Posterior vena cava (tissue), 2 donors: ENCODE measurements around the gene NR2C2AP. TPM values are rescaled to one million over a fixed set of nuclear protein-coding genes. Genes with fewer than 3 reads are reported as not detected.

Experiments
- DNase-seq: peaks from one replicate; pipeline ENCODE4 v3.0.0-alpha.2; 2020; ENCODE audit warnings: low spot score
- intact Hi-C, 2 donors: fragments of 100-400 bp; cut with DNase I; formaldehyde crosslinking; loops; one replicate each; pipeline versions ENCODE4 v1.14.1 to v1.14.2; 2022 to 2023
- long read RNA-seq, 2 donors: library from polyadenylated mRNA; unstranded; transcript quantifications; one replicate each; pipeline ENCODE4 v2.0.0, GENCODE V29; 2020 to 2021
- total RNA-seq, 2 donors: library from RNA; stranded (reverse); fragmentation: NEBNext Ultra II Directional; extraction: Animal tissue kit (Norgen Biotek cat#: 25700); gene quantifications; one replicate each; pipeline ENCODE4 v1.2.1, GENCODE V29; 2021
- donor health status: DM: yes; HTN: yes; CAD: no.
- donor health status: DM: yes; HTN: yes; CAD: no.

The NR2C2AP gene, protein sequence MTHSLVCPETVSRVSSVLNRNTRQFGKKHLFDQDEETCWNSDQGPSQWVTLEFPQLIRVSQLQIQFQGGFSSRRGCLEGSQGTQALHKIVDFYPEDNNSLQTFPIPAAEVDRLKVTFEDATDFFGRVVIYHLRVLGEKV
- 10 to 100 TPM in 1 of 2 donors, 1 to 10 TPM in 1; 9.3 to 14.8 TPM for total RNA-seq
- long read RNA-seq, donor 1, partial matches to known transcripts, result 0 of 1 reads
- long read RNA-seq, donor 1, other reads (novel, unspliced or antisense), result 0 of 1 reads
- long read RNA-seq, donor 2, transcript NR2C2AP-201 (5 exons, 1,293 nt), result major isoform, 21 of 46 reads
- long read RNA-seq, donor 2, partial matches to known transcripts, result 9 of 46 reads
- long read RNA-seq, donor 2, other reads (novel, unspliced or antisense), result 9 of 46 reads

DNA sequence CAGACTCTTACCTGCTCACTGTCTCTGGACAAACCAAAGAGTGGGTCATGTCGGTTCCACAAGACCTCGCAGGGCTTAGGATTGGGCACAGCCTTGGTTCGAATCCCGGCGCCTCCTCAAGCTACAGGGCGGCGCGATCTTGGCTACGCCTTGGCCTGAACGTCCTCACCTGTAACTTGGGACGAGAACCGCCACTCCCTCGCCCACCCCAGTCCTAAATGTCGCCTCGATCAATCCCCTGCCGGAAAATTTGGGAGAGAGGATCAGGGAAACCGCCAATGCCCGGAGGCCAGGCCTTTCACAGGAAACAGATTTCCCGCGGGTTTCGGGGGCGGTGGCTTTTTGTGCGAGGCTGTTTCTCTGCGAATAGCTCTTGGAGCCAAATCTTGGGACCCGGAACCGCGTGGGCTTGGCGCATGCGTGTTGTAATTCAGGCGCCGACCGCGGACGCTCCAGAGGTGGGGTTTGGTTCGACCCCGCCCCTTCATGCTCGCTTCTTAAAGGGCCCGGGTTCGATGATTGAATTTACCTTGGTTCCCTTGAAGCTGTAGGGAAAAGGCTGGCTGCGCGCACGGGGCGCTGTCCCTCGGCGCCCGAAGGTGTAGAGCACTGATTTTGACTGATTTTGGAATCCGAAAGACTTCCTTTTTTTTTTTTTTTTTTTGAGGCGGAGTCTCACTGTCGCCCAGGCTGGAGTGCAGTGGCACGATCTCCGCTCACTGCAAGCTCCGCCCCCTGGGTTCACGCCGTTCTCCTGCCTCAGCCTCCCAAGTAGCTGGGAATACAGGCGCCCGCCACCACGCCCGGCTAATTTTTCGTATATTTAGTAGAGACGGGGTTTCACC, at the start of gene NR2C2AP:
Gene NR2C2AP (minus strand): TSS at position 403 of the 845 bp plus-strand sequence. CDS start 354 bp downstream, at position 49.
- intact Hi-C loops, result no loop called here
- DNase-seq, result peak; percentile 98

DNA sequence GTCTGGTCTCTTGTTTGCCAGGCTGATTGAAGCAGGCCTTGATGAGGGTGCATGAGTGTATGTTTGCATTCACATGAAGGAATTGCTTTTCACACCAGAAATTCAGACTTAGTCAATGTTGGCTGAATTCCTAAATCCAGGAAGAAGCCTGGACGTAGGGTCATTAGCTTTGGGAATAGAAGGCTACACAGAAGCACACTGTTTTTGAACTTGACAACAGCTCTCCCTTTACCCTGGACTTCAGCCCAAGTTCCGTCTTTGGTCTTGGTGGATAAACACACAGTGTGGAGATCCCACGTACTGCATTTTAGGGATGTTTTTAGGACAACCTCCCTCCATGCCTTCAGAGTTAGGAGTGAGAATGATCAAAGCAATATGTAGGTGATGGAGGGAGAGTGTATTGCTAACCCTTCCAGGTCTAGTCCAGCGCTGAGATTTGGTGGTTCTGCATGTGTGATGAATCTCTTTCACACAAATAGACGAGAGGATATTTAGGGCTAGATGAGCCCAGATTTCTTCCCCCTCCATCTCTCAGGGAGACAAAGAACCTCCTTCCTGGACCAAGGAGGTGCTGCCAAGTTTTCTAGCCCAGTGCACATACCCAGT, 47.1 kb upstream of the NR2C2AP start:
- intact Hi-C loops, result no loop called here
- no peak for DNase-seq

DNA sequence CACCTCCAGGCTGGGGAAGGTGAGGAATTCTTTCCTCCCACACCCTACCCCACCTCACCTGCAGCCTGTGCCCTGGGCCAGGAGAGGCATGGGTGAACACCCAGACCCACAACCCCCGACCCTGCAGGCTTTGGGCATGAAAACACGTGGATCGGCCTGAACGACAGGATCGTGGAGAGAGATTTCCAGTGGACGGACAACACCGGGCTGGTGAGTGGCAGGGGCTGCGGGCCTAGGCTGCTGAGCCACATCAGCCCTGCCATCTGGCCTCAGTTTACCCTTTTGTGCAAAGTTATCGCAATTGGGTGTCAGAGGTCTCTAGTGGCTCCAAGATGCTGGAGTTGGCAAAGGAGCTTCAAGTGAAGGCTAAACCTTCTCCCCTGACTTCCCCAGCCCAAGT, 37.3 kb upstream of the NR2C2AP start:
- intact Hi-C loops, result loop anchor here in 1 of 2 donors (1.0 kb wide), 1 partner anchor 42 kb away; no protein-coding TSS in a partner anchor
- DNase-seq, result no peak

DNA sequence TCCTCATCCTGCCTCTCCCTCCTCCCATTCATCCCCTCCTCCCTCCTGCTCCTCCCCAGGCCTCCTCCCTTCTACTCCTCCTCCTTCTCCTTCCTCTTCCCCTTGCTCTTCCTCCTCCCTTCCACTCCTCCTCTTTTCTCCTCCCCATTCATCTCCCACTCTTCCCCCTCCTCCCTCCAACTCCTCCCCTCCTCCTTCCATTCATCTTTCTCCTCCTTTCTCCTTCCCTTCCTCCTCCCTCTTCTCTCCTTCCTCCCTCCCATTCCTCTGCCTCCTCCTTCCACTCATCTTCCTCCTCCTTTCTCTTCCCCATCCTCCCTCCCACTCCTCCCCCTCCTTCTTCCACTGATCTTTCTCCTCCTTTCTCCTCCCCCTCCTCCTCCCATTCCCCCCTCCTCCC, 36.5 kb upstream of the NR2C2AP start:
- intact Hi-C loops, result loop anchor here in 1 of 2 donors (1.0 kb wide), 1 partner anchor 41 kb away; no protein-coding TSS in a partner anchor
- no peak for DNase-seq

DNA sequence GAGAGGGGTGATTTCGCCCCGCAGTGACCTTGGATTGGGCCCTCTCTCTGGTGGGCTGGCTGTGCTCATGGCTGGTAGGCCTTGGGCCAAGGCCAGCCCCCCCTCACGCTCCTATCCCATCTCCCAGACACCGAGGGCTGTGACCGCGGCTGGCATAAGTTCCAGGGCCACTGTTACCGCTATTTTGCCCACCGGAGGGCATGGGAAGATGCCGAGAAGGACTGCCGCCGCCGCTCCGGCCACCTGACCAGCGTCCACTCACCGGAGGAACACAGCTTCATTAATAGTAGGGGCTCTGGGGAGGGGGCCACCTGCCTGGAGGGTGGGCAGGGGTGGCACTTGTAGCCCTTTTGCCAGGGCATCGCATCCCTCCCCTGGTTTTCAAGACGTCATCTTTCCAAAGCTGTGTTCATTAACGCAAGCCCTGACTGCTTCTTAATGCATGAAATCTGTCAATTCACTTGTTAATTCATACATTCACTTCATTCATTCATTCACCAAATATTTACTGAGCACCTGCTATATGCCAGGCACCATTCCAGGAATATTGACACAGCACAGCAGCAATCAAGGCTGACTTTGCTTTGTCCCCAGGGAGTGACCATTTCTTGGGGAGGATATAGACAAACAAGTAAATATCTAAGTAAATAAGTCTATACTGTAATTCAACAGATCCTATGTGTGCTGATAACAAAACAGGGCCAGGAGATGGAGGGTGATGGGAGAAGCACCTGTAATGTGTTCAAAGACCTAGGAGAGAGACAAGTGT, 35.1 kb upstream of the NR2C2AP start:
- no peak for DNase-seq
- intact Hi-C loops, result no loop called here

DNA sequence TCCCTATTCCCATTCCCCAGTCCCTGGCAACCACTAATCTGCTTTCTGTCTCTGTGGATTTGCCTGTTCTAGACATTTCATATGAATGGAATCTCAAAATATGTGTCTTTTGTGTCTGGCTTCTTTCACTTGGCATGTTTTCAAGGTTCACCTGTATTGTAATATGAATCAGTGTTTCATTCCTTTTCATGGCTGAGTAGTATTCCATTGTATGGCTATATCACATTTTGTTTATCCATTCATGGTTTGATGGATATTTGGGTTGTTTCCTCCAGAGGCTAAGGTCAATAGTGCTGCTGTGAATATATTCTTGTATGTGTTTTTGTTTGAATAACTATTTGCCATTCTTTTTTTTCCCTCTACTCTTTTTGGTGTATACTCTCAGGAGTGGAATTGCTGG, 33.0 kb upstream of the NR2C2AP start:
- no peak for DNase-seq
- intact Hi-C loops, result no loop called here

DNA sequence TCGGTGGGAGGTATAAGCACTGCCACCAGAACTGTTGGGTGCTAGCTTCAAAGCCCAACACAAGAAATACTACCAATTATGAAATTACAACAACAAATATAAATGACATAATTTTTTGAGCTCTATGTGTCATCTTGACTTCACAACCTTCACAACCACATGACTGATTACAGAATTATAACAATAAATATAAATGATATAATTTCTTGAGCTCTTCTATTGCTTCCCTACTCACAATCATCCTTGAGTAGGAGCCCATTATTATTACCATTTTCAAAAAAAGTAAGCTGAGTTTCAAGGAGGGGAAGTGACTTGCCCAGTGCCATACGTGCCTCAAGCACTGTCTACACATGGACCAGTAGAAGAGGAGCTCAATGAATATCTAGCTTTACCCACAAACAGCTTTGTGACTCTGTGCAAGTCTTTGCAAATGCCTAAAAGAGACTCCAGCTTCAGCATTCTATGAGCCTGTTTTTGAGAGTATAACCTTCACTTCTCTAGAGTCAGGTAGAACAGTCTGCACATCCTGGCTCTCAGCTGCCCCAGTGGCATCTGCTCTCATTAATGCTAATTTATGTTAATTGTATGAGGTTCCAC, 31.1 kb upstream of the NR2C2AP start:
- intact Hi-C loops, result no loop called here
- DNase-seq, result no peak

DNA sequence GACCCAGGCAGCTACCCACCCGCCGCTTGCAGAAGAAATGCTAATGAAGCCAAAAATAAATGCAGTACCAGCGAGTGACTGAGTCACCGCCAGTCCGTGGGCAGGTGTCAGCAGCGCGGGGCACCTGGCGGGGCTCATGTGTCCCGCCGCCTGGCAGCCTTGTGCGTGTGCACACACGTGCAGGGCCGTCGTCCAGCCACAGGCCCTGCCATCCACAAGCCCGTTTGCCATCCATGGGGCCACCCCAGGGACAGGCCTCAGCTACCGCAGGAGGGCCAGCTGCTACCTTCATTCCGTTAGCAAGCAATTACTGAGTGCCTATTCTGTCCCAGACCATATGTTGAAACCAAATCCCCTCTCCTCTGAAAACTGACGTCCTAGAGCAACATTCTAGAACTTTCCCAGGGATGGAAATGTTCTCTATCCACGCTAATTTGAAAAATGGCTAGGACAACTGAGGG, 29.1 kb upstream of the NR2C2AP start:
- intact Hi-C loops, result no loop called here
- no peak for DNase-seq

DNA sequence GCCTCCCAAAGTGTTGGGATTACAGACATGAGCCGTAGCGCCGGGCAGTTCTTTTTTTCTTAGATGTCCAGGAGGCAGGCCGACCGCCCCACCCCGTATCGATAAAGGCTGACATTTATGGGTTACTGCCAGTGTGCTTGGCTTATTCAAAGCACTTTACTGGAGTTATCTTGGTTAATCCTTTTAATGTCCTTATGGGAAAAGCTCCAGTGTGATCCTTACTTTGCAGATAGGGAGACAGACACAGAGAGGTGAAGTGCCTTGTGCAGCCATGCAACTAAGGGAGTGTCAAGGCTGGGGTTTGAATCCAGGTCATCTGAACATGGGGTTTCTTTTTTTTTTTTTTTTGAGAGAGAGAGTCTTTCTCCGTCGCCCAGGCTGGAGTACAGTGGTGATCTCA, 27.8 kb upstream of the NR2C2AP start:
- intact Hi-C loops, result no loop called here
- DNase-seq, result no peak

DNA sequence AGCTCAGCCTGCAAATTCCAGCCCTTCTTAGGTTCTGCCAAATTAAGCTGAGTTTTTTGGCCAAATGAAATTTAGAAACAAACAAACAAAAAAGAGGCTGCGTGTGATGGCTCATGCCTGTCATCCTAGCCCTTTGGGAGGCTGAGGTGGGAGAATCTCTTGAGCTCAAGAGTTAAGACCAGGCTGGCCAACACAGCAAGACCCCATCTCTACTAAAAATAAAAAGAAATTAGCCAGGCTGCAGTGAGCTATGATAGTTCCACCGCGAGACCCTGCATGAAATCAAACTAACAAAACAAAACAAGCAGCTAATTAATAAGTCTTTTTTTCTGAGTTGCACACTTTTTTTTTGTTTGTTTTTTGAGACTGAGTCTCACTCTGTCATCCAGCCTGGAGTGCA, 26.5 kb upstream of the NR2C2AP start:
- intact Hi-C loops, result loop anchor here in 1 of 2 donors (5.0 kb wide), 1 partner anchor 1882 kb away; no protein-coding TSS in a partner anchor
- no peak for DNase-seq

DNA sequence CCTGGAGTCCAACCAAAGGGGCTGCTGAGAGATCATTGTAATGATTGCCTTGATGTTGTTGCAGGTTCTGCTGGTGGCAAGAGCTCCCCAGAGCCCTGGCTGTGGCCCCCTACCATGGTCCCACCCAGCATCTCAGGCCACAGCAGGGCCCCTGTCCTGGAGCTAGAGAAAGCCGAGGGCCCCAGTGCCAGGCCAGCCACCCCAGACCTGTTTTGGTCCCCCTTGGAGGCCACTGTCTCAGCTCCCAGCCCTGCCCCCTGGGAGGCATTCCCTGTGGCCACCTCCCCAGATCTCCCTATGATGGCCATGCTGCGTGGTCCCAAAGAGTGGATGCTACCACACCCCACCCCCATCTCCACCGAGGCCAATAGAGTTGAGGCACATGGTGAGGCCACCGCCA, 24.0 kb upstream of the NR2C2AP start:
- intact Hi-C loops, result loop anchor here in 1 of 2 donors (5.0 kb wide), 1 partner anchor 1880 kb away; no protein-coding TSS in a partner anchor
- DNase-seq, result no peak

DNA sequence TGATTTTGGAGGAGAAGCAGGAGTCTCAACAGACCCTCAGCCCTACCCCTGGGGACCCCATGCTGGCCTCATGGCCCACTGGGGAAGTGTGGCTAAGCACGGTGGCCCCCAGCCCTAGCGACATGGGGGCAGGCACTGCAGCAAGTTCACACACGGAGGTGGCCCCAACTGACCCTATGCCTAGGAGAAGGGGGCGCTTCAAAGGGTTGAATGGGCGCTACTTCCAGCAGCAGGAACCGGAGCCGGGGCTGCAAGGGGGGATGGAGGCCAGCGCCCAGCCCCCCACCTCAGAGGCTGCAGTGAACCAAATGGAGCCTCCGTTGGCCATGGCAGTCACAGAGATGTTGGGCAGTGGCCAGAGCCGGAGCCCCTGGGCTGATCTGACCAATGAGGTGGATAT, 23.4 kb upstream of the NR2C2AP start:
- intact Hi-C loops, result loop anchor here in 1 of 2 donors (5.0 kb wide), 1 partner anchor 1879 kb away; no protein-coding TSS in a partner anchor
- DNase-seq, result no peak

DNA sequence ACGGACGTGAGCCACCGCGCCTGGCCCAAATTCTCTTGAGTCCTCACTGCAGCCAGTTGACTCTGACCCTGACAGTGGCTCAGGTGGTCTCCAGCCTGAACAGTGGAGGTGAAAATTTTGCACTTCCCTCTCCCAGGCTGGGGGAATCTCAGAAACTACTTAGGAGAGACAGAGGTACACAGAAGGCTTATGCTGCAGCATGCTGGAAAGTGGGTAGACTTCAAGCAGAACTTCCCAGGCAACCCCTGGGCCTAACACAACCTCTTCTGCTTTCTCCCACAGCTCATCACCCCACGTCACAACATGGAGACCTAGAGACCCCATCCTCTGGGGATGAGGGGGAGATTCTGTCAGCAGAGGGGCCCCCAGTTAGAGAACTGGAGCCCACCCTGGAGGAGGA, 23.0 kb upstream of the NR2C2AP start:
- no peak for DNase-seq
- intact Hi-C loops, result loop anchor here in 1 of 2 donors (5.0 kb wide), 1 partner anchor 1879 kb away; no protein-coding TSS in a partner anchor

DNA sequence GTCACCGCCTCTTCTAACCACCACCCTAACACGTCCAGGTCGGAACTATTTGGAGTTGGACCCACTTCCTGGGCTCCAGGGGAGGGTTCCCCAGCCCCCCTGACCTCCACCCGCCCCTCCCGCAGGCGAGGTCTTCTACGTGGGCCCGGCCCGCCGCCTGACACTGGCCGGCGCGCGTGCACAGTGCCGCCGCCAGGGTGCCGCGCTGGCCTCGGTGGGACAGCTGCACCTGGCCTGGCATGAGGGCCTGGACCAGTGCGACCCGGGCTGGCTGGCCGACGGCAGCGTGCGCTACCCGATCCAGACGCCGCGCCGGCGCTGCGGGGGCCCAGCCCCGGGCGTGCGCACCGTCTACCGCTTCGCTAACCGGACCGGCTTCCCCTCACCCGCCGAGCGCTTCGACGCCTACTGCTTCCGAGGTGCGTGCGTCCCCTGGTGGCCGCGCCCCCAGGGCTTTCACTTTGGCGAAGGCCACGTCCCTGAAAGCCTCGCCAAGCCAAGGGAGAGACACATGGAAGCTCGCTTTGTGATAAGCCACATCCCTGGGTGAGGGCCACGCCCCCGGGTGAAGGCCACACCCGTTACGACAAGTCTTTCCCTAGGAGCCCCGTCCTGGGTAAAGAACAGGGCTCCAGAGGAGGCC, 21.8 kb upstream of the NR2C2AP start:
- intact Hi-C loops, result loop anchor here in 1 of 2 donors (5.0 kb wide), 1 partner anchor 1878 kb away; no protein-coding TSS in a partner anchor
- peak; percentile 85 for DNase-seq

DNA sequence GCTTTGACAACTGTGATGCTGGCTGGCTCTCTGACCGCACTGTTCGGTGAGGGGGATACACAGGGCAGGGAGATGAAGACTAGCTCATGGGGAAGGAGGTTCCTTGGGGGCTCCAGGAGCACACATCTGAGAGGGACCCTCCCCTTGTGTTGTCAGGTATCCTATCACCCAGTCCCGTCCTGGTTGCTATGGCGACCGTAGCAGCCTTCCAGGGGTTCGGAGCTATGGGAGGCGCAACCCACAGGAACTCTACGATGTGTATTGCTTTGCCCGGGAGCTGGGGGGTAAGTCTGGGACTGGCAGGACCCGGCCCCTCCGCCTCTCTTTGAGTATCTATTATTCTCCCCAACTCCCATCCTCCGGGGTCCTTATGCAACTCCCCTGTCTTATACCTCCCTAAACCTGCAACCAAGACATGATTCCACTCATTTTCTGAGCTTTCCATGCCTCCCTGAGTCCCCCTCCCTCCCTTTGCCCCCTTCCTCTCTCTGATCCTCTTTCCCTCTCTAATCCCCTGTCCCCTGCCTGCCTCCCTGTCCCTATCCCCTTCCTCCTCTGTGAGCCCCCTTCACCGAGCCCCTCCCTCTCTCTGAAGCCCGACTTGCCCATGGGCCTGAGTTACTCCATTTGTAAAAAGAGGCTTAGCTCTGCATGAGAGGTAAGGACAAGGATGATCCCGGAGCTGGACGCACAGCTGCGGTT, 21.1 kb upstream of the NR2C2AP start:
- intact Hi-C loops, result no loop called here
- no peak for DNase-seq

DNA sequence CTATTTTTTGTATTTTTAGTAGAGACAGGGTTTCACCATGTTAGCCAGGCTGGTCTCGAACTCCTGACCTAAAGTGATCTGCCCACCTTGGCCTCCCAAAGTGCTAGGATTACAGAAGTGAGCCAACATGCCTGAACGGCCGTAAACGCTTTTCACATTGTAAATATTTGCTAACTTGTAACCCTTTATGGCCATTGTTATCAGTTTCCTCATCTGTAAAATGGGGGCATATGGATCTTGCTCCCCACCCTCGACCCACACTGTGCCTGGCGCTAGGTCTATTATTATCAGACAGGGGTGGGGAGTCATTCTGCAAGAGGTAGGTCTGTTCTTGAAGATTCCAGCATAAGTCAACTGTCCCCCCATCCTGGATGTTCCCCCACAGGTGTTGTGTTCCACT, 20.4 kb upstream of the NR2C2AP start:
- DNase-seq, result no peak
- intact Hi-C loops, result no loop called here

DNA sequence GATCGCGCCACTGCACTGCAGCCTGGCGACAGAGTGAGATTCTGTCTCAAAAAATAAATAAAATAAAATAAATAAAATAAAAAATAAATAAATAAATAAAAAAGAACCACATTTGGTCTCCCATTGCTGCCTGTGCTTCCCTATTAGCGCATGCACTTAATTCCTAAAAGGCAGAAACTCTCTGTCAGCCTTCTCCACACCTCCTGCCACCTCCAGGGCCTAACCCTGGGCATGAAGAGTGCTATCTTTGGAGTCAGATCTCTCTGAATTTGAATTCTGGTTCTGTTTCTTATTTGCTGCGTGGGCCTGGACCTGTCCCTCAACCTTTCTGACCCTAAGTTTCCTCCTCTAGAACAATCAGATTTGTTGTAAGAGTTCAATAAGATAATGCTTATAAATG, 19.8 kb upstream of the NR2C2AP start:
- no peak for DNase-seq
- intact Hi-C loops, result no loop called here
